ENCODE measurements around the gene EPHX1. TPM values are rescaled to one million over a fixed set of nuclear protein-coding genes. Genes with fewer than 3 reads are reported as not detected.
A peak's percentile ranks its signal among the peaks of the same experiment; 100 is the strongest.

Gene EPHX1
- total and polyA plus RNA-seq, 2 of the 8 experiments (the other 6 are each of a cell fraction or from before 2014, with no cell fraction given) = 45.3 to 79.1 TPM

DNA sequence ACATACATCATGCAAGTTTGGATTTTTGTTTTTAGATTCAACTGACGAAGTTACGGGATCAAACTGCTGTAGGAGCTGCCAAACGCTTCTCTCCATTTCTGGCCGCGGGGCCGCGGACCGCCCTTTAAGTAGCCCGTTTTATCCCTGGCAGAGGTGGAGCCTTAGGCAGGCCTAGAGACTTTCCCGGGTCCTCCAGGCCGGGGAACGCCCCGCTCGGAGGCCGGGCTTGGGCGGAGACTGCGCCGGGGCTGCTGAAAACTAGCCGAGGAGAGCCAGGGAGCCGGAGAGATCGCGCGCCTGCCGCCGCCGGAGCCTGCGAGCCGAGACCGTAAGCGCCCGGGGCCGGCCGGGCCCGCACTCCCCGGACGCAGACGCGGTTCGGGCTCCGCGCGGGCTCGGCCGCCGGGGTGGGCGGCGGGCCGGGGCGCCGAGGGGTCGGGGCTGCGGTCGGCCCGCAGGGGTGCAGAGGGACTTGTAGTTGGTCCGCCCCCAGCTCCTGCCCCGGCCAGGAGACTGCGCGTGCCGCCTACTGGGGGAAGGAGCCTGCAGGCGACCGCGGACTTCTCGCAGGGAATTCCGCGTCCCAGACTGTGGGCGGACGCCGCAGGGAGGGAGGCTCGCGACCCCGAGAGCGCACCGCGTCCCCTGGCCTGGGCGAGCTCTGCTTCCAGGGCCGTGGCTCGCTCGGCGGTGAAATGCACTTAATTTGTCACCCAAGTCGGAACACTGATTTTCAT is at the start of gene EPHX1 (continued):
- peak in 1 of 2 experiments; percentile 5; a peak in 1 of 4 replicates for TF ChIP-seq RAD21 (IDR thresholded peaks at IDR 0.05 in 1 of 2, conservative IDR thresholded peaks at IDR 0.05 in 1 of 2; ENCODE audit: low read depth in 2 of 2, low read length in 2 of 2)
- TF ChIP-seq, protein P1, sequence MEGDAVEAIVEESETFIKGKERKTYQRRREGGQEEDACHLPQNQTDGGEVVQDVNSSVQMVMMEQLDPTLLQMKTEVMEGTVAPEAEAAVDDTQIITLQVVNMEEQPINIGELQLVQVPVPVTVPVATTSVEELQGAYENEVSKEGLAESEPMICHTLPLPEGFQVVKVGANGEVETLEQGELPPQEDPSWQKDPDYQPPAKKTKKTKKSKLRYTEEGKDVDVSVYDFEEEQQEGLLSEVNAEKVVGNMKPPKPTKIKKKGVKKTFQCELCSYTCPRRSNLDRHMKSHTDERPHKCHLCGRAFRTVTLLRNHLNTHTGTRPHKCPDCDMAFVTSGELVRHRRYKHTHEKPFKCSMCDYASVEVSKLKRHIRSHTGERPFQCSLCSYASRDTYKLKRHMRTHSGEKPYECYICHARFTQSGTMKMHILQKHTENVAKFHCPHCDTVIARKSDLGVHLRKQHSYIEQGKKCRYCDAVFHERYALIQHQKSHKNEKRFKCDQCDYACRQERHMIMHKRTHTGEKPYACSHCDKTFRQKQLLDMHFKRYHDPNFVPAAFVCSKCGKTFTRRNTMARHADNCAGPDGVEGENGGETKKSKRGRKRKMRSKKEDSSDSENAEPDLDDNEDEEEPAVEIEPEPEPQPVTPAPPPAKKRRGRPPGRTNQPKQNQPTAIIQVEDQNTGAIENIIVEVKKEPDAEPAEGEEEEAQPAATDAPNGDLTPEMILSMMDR (IDR thresholded peaks at IDR 0.05; ENCODE audit: control extremely low read depth in 1 of 3, insufficient read depth in 1 of 3, low read depth in 1 of 3, low read length in 3 of 3) = peak in 2 of 3 experiments; percentile 7 to 30; a peak in 2 of 4 replicates
- TF ChIP-seq HDAC6 (IDR thresholded peaks at IDR 0.05; ENCODE audit: low read depth, low read length) = no peak
- TF ChIP-seq, protein P2, sequence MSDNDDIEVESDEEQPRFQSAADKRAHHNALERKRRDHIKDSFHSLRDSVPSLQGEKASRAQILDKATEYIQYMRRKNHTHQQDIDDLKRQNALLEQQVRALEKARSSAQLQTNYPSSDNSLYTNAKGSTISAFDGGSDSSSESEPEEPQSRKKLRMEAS (IDR thresholded peaks at IDR 0.05) = peak; percentile 2; the same call in 1 of the 2 replicates
- no peak for TF ChIP-seq RNF2 (IDR thresholded peaks at IDR 0.05; ENCODE audit: borderline replicate concordance, low read depth, low read length, missing control alignments, poor library complexity, severe bottlenecking)
- TF ChIP-seq TEAD4 (IDR thresholded peaks at IDR 0.05; ENCODE audit: low read depth, low read length) = peak; percentile 17; the same call in 1 of the 2 replicates
- no peak for TF ChIP-seq POU5F1 (IDR thresholded peaks at IDR 0.05; ENCODE audit: low read depth, low read length)
- no peak for TF ChIP-seq SIX5 (IDR thresholded peaks at IDR 0.05; ENCODE audit: low read depth, low read length)
- peak; percentile 34 for TF ChIP-seq PHF8 (conservative IDR thresholded peaks at IDR 0.05; ENCODE audit: low read depth, low read length)
- peak; percentile 26; the same call in 1 of the 2 replicates for TF ChIP-seq NRF1 (IDR thresholded peaks at IDR 0.05; ENCODE audit: low read depth, low read length)
- TF ChIP-seq HDAC2 (IDR thresholded peaks at IDR 0.05; ENCODE audit: borderline replicate concordance in 1 of 2, low read depth in 2 of 2, low read length in 2 of 2) = 0 out of 4 replicates have a peak, but pooled peaks of 1 of the 2 experiments have one; percentile 28
- peak; percentile 60 for TF ChIP-seq KDM4A (IDR thresholded peaks at IDR 0.05; ENCODE audit: low read depth, low read length, severe bottlenecking)
- peak; percentile 55; the same call in 1 of the 2 replicates for TF ChIP-seq POLR2AphosphoS5 (IDR thresholded peaks at IDR 0.05; ENCODE audit: low read depth, low read length)
- TF ChIP-seq ASH2L (IDR thresholded peaks at IDR 0.05; ENCODE audit: low read length) = peak; percentile 35
- peak; percentile 60 for TF ChIP-seq TAF1 (IDR thresholded peaks at IDR 0.05; ENCODE audit: low read depth, low read length)
